GM12874 (cell line): ENCODE data around the gene PEAK3.

Experiments used
- CTCF ChIP-seq: IDR thresholded peaks from 2 replicates; pipeline ENCODE4 v1.5.1; 2011; ENCODE audit warnings: low read depth, mild to moderate bottlenecking, control low read depth, low read length, moderate library complexity; ENCODE audit not compliant: insufficient read depth

Gene PEAK3

DNA sequence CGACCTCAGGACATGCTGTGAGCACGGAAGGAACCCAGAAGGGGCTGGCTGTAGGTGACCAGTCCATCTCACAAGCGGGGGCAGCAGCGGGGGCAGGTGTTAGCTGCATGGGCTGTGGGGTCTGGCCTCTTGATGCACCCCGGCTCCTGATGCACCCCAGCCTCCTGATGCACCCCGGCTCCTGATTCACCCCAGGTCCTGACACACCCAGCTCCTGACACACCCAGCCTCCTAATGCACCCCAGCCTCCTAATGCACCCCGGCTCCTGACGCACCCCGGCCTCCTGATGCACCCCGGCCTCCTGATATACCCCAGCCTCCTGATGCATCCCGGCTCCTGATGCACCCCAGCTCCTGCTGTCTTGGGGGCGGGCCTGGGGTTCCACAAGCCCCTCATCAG lies 39.0 kb upstream of the PEAK3 start:
- no peak for TF ChIP-seq CTCF

- TF ChIP-seq CTCF, result no peak
Measured at GRCh38 chr19:2320049-2320448, 38.1 kb upstream of the PEAK3 start.

GRCh38 chr19:2319551-2319950 lies 37.6 kb upstream of the PEAK3 start:
- no peak for TF ChIP-seq CTCF

- TF ChIP-seq CTCF, result no peak
Measured at GRCh38 chr19:2318923-2319322, 36.9 kb upstream of the PEAK3 start.

- TF ChIP-seq CTCF, result no peak
Measured at GRCh38 chr19:2317756-2318155, 35.8 kb upstream of the PEAK3 start.

DNA sequence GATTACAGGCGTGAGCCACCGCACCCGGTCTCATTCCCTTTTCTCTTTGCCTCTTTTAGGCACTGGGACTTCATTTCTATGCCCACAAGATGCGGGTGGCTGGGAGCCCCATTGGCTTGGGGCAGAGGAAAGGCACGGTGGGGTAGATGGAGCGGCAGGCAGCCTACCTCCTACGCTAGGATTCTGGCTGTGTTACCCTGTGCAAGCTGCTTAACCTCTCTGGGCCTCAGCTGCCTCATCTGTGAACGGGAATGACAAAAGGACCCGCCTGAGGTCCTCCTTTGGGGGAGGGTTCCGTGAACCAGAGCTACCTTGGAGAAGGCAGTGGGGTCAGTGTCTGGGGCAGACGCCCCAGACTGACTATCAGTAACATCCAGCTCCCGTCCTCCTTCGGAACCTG lies 35.3 kb upstream of the PEAK3 start:
- TF ChIP-seq CTCF, result no peak

- TF ChIP-seq CTCF, result no peak
Measured at GRCh38 chr19:2315818-2316353, 33.9 kb upstream of the PEAK3 start.
